Kidney tubule cell (primary cell): ENCODE results near the gene LAMC1.
A peak's percentile ranks its signal among the peaks of the same experiment; 100 is the strongest.
"Not testable (repeated sequence)": the region's sequence is repeated elsewhere in the genome, so short reads cannot be mapped to it uniquely, and the experiment has no call there.

ENCODE experiments used
- DNase-seq: peaks from one replicate; pipeline ENCODE4 v3.0.0-alpha.2; 2018; ENCODE audit warnings: low spot score

The LAMC1 gene

DNA sequence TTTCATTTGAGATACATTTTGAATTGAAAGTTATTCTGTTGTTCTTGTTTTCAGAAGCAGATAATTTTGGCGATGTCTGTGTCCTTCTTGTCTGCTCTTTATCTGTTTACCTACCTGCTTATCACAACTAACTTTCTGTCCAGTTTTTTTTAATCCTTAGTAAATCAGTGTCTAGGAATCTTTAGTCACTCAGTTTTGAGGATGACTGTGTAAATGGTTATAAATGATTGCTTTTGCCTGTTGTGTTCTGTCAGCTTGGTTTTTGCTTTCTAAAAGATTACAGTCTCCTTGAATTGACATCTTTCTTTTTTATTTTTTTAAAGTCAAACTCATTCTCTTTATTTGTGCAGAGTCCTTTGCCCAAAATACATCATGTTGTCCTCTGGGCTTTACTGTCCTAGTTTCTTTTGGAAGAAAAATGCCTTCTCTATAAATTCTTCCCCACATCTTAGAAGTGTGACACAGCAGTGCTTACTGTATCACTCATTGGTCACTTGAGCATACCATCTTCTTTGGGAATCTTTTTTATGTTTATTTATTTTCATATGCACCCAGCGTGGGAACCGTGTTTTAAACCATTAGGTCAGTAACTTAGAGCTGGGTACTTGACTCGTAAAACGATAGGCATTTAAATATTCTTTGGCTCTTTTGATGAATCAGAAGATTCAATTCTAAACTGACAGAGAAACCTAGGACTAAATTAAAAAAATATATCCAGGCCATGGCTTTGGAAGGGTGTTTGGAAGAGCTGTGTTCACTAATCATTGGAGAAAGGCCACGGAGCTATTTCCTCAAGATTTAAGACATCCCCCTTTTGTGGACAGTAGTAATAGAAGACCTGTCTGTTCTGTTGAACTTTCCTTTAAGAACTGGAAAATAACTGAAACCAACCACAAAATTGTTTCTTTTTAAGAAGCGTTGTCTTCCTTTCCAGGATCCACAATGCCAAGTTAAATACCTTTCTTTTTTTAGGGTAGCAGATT lies 20.9 kb downstream of the LAMC1 start:
- DNase-seq, result peak; percentile 78

DNA sequence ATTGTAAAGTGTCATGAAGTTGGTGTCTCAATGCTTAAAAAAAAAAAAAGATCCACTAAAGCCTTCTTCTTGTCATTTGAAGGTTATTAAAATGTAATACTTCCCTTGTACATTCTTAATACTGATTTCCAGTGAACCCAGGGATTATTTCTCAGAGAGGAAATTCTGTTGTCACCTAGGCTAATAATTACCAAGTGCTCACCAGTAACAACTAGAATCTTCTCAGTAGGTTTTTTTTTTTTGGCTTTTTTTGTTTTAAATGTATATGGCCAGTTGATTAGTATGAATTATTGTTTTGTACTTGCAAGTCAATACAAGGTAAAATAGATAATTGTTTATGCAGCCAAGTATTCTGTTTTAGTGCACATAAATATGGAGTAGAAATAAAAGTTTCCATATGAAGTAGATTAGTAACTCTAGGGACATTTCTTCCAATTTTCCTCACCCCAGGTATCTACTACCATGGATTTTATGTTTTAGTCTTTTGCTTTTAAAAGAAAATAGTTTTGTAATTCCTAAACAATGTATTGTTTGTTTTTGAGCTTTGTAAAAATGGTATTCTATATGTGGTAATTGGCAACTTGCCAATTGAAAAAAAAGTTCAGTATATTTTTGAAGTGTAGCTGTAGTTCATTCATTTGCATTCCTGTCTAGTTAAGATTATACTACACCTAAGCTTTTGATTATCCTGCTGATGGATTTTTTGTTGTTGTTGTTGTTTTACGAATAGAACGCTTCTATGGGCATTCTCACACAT lies 21.9 kb downstream of the LAMC1 start:
- DNase-seq, result no peak

DNA sequence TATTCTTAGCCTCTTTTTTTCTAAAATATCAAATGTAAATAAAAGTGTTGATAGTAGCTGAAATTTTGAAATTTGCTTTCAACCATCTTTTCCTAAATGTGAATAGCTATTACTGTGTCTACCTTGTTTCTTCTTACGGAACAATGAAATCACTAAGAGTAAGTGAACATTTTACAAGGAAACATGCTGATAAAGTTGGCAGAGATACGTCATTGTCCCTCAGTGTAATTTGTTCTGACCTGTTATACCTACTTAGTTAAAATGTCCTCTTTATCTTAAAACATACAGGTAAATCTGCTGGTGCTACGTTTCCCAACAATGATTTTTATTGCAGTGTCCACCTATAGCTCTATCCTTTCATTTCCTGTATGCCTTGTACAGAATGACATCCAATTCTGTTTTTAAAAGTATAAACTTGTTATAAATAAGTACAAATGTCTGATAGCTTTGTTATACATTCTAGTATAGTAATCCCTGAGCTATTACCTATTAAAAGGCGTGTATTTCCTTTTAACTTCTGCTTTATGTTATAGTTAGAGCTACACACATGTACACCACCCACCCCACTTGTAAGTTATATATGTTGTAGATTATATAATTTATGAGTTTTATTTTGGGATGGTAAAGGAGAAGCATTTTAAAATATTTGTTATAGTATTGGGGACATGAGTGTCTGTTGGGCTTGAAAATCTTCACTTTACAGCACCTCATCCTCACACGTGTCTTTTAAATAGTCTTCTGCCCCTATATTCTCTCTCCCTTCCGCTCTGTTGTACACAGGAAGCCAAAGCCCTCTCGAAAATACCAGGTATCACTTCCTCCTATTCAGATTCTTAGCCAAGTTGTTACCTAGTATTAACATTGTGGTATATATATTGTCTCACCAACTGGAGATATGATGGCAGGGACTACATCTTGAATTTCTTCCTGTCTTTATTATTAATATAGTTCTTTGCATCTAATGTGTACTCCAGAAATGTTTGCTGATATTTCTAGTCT lies 25.2 kb downstream of the LAMC1 start:
- no peak for DNase-seq

DNA sequence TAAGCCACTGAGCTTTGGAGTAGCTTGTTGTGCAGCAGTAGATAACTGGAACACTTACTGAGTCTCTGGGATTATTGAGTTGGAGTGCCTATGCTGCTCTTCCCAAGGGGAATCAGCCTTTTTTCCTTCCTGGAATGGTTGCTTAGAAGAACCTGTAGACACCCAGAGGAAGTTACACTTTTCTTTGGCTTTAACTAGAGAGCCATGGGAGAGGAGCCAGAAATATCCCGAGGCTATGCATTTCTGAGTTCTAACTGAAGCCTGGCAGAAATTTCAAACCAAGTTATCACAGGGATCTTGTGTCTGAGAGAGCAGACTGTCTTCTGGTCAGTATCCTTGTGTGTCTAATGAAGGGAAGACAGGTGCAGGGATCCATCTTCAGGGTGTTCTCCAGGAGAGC lies 28.3 kb downstream of the LAMC1 start:
- DNase-seq, result no peak

DNA sequence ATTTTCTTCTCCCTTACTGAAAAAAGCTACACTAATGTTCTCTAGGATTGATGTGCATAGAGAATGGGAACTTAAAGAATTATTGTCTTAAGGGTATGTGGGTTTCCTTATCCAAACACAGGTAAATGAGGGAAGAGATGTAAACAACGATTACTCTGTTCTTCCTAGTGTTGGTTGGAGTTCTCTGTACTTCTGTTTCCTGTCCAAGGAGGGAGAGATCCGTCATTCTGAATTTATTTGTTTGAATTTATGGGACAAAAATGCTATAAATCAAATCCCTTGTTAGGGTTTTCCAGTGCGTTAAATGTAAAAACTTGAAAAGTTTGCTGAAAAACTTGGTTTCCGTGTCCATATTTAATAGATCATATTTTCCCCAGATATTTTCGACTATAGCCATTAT lies 29.6 kb downstream of the LAMC1 start:
- DNase-seq, result no peak

DNA sequence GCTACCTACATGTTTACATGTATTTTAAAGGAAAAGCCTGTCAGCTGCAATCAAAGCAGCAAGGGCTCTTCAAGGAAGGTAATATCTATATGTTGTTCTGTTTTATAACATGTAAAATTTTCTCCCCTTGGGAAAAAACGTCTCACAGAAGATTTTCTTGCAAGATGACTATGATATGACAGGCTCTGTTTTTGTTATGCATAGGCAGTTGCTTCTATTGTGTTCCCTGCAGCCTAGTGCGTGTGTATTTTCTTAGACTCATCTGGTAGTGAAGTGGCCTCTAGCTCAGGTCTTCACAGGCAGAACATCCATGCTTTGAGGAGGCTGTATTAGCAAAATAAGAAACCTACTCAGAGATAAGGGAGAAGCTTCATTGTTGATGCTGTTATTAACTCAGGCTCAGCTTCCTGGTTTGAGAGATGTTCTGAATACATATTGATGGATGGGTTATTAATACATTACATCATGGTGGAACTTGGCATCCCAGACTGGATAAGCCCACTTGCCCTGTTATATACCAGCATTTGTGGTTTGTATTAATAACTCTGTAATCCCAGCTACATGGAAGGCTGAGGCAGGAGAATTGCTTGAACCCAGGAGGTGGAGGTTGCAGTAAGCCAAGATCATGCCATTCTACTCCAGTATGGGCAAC lies 35.8 kb downstream of the LAMC1 start:
- no peak for DNase-seq

DNA sequence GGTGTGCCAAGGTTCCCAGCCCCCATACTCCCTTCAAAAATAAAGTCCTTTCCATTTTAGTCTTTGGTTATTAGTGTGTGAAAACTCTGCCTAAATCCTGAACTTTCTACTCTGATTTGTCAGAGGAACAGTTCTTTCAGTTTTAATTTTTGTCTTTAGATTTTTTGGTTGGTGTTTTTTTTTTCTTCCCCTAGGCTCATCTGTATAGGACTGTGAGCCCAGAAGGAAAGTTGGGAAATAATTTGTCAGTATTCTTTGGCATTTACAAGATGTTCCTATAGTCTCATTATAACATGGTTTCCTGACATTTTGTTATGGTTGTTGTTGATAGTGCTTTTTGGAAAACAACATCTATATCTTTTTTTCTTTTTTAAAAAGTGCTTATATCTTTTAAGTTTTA lies 38.0 kb downstream of the LAMC1 start:
- DNase-seq, result no peak

DNA sequence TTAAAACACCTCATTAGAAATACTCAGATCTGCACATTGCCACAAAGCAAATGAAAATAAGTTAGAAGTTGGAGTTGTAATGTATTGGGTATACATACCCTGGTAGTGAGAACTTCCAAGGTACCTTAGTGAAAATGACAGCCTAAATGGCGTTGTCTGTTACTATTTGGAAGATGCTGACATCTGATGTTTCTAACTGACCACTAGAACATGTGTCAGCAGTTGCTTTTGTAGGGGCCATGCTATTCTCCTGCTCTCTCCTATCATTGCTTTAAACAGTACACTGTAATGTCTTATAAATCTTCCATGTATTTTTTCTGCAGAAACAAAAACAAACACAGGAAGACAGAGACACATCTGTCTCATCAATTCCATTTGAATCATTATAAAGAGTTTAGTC lies 40.1 kb downstream of the LAMC1 start:
- no peak for DNase-seq

DNA sequence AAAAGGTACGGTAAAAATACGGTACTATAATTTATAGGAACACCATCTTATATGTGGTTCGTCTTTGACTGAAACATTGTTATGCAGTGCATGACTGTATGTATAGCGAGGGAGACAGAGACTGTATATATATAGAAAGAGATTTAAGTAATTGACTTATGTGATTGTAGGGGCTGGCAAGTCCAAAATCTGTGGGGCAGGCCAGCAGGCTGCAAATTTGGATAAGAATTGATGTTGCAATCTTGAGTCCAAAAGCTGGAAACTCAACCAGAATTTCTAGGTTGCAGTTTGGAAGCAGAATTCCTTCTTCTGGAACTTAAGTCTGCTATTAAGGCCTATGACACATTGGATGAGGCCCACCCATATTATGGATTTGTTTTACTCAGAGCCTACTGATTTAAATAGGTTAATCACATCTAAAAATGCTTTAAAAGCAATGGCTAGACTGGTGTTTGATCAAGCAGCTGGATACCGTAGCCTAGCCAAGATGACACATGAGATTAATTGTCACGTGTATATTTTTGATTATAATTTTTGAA lies 42.0 kb downstream of the LAMC1 start:
- no peak for DNase-seq

DNA sequence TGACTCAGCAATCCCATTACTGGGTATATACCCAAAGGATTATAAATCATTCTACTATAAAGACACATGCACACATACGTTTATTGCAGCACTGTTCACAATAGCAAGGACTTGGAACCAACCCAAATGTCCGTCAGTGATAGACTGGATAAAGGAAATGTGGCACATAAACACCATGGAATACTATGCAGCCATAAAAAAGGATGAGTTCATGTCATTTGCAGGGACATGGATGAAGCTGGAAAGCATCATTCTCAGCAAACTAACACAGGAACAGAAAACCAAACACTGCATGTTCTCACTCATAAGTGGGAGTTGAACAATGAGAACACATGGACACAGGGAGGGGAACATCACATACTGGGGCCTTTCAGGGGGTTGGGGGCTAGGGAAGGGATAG lies 43.2 kb downstream of the LAMC1 start:
- not testable (repeated sequence) for DNase-seq

DNA sequence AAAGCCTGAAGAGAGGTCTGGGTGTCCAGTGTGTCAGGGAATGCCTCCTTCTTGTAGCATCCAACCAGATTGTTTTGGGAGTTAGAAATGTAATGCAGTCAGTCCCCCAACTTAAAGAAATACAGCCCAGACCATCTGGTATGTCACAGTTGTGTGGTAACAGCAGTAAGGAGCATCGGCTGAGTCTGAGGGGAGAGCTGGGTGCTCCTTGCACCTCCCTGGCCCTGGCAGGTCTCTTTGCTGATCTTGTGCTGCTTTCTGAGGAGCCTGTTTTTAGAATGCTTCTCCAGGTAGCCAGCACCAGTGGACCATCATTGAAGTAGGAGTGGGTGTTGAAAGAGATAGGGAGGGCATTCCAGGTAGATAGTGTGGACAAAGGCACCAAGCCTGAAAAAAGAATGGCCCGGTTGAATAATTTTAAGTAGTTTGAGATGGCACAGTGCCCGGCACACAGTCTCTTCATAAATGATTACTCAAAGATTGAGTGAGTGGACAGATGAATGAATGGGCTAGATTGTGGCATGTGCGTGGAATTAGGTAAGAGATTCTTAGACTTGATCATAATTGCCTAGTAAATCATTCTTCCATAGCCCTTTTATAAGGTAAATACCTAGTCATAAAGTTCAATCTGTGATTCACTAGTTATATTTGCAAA lies 46.5 kb downstream of the LAMC1 start:
- peak; percentile 97 for DNase-seq

DNA sequence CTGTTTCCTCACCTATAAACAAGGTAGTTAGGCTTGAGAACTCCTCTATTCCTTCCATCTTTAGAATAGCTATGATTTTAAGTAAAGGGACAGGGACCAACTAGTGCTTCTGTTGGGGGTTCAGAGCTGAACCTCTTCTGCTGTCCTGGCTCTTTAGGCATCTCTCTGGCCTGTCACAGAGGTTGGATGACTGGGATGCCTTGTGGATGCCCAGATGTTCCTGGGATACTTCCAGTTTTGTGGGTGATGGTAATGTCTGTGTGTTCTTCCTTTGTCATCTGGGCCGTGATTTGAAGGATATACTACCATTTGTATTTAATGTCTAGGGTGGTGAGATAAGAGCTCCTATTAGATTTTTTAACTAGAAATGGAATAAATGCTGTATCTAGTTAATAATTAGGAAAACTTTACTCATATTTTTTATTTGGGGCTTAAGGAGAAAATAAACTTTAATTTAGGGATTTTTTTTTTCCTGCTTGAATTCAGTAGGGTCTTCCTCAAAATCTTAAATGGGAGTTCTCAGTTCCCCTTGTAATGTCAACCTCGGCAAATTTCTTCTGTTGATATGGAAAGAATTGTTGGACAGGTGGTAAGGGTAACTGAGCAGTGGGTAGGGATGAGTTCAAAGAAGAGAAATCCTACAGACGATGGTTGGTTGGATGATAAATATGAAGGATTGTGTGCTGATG lies 47.2 kb downstream of the LAMC1 start:
- DNase-seq, result no peak

DNA sequence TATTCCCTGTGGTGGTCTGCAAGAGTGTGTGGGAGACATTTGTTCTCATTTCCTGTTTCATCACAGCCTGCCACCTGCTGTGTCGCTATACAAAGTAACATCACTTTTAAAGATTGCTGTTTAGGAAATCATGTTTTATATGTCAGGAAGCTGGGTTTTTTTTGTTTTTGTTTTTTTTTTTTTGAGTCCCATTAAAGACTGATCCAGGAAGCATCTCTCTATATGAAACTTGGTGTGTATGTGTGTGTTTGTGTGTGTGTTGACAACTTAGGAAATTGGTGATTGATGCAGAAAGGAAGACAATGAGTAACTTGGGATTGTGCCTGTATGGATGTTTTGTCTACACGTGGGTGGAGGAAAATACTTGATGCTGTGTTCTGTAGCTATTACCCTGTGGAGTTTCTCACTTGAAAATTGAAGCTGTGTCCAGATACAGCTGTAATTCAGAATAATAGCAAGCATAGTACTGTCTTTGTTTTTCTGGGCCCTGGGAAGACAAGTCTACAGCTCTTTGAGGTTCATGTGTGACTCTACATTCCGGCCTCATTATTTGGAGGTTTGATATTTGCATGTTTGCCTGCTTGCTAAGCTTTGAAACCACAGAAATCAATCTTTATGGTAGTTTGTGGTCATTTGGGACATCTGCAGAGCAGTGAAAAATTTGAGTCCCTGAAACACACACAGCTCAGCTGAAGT lies 47.9 kb downstream of the LAMC1 start:
- peak; percentile 81 for DNase-seq

DNA sequence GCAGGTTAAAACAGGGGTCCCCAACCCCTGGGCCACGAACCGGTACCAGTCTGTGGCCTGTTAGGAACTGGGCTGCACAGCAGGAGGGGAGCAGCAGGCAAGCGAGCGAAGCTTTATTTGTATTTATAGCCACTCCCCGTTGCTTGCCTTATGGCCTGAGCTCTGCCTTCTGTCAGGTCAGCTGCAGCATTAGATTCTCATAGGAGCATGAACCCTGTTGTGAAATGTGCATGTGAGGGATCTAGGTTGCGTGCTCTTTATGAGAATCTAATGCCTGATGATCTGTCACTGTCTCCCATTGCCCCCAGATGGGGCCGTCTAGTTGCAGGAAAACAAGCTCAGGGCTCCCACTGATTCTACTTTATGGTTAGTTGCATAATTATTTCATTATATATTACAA lies 49.4 kb downstream of the LAMC1 start:
- not testable (repeated sequence) for DNase-seq

DNA sequence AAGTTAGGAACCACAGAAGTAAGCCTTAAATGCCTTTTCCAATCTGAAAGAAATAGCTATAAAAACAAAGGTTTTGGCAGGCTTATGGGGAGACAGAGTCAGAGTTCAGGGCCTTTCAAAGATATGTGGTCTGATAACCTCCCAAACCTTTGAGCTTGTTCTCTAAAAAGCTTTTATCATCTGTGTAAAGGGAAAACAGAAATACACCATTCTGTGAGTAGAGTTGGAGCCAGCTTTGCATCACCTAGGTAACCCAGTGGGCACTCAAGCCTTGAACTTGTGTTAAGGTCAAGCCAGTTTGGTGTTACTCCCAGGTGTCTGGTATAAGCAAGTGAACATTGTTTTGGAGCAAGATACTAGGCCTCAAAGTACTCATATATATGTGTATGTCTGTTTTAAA lies 50.1 kb downstream of the LAMC1 start:
- no peak for DNase-seq

DNA sequence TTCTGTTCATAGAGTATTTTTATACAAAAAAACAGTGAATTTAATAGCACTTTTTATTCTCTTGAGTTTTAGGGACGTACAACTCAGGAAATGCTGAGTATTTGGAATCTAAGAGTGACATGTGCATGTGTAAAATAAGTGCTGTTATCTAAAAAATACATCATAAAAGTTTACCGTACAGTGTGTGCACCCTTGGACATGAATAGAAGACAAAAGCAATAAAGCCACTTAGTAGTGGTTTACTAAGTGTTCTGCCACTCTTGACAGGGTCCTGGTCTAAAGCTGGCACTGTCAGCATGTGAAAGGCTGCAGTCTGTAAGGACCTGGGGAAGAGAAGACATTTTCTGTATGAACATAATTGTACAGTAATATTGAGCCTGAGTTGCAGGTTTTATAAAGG lies 51.0 kb downstream of the LAMC1 start:
- no peak for DNase-seq

DNA sequence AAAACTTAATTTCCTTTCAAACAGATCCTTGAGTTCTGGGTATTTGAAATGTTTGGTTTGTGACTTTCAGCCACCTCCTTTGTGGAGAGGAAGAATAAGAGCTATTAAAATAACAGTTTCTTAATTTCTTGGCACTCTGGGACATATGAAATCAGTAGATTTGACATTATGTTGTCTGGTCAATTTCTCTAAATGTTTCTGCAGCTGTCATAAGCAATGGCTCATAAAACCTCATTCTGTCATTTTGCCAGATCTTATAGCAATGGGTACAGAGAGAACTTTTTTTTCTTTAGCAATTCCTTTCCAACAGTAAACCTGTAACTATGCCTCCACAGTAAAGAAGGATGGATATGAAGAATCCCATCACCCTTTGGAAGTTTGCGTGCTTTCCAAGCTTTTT lies 52.6 kb downstream of the LAMC1 start:
- DNase-seq, result no peak

DNA sequence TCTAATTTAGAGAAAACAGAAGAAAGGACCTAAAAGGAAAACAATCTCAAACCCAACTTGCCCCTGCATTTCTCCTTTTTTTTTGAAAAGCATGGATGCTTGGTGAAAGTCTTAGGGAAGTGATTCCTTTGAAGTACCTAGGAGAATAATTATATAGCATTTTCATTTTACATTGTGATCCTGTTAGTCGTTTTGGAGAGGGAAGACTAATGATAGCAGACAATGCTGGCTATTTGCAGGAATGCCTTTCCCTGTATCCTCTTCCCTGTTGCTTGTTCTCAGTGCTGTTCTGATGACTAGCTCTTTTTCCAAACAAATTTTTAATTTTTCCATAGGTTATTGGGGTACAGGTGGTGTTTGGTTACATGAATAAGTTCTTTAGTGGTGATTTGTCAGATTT lies 53.9 kb downstream of the LAMC1 start:
- DNase-seq, result no peak

DNA sequence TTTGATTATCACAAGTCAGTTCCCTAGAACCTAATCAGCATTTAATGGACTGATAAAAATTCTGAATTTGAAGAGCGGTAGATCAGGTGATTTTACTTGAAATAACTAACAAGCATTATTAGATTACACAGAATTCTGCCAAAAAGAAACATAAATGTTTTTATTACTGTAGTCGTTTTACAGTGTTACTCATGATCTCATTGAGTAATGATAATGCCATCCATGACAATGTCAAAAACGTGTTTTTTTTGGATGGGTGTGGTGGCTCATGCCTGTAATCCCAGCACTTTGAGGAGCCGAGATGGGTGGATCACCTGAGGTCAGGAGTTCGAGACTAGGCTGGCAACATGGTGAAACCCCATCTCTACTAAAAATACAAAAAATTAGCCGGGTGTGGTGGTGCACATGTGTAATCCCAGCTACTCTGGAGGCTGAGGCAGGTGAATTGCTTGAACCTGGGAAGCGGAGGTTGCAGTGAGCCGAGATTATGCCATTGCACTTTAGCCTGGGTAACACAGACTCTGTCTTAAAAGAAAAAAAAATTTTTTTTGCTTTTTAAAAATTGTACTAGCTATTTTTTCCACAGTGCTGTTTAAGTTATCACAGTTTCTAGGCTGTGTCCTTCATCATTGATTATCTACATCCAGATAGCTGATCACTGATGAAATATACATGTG lies 56.6 kb downstream of the LAMC1 start:
- no peak for DNase-seq
